Activated naive CD4-positive, alpha-beta T cell treated with Interleukin-2 at 50 U/mL for 16 hours (primary cell): ENCODE measurements around the gene KCNJ16.
"Not testable (repeated sequence)": the region's sequence is repeated elsewhere in the genome, so short reads cannot be mapped to it uniquely, and the experiment has no call there.

Experiments used
- DNase-seq: peaks from one replicate; pipeline ENCODE4 v3.0.0-alpha.2; 2020

The KCNJ16 gene

GRCh38 chr17:70074956-70075355, at the start of gene KCNJ16:
TSS of gene KCNJ16 (plus strand) at chr17:70075225. CDS start at chr17:70132088, 56,863 bp downstream.
- DNase-seq = no peak

GRCh38 chr17:70028397-70028796, 46.6 kb upstream of the KCNJ16 start:
- DNase-seq = no peak

- no peak for DNase-seq
These were observed 45.9 kb upstream of the KCNJ16 start for GRCh38 chr17:70028978-70029767.

DNA sequence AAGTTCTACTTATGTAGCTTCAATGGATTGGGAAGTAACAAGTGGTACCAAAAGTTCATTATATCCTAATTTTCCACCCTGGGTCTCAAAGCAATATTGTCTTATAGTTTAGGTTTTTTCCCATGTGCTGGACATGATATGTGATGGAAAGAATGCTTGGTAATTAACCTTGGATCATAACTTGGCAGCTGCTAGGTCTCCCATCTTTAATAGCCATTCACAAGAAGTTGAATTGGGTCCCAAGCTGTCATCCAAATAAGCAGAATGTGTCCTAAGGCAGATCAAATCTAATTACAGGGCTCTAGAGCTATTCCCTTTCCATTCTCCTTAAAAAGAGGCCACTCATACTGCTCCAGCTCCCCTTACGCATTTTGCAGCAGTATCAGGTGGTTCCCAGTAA, 44.7 kb upstream of the KCNJ16 start:
- no peak for DNase-seq

DNA sequence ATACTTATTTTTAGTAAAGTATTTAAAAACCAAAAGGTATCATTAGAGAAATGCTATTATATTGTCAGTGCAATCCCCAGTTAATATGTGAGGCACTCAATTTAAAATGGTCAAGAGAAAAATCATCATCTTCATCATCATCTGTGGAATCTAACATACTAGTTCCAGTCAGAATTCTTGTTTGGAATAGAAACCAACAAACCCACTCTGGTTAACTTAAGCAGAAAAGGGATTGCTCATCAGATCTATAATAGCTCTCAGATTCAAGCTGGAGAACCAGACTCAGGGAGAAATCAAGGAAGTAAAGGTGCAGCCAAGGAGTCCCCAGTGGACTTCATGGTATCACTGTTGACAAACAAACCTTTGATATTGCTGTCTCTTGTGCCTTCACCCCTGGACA, 43.7 kb upstream of the KCNJ16 start:
- no peak for DNase-seq

DNA sequence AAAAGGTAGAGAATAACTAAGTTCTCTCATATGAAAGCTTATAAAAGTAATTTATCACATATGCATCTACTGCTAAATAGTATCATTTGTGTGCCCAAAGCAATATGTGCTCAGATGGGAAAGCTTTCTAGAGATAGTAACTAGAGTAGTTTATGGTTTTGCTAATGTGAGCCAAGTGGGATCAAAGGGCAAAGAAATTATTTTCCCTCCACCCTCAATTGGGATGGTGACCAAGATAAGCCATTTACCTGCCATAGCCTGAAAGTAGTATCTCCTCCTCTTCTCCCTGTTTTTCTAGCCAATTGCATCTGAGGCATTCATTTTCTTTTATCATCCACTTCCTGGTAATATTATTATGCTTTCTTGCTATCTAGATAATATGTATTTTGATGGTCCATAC, 41.9 kb upstream of the KCNJ16 start:
- DNase-seq = no peak

DNA sequence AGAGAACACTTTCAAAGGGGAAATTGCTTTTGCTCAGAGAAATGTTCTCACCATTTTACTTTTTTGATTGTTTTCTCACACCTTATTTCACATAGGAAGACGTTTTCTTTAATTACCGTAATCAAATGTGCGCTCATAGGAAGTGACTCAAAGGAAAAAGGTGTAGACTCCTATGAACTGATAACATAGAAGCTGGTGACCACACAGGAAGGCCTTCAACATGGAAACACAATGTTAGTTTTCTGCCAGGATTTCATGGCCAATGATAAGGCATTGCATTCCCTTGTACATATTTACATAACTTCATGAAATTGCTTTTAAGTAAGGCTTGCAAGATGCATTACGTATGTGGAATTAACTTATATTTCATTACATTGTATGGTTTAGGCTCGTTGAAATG, 40.9 kb upstream of the KCNJ16 start:
- no peak for DNase-seq

- DNase-seq = no peak
These were observed 37.5 kb upstream of the KCNJ16 start for GRCh38 chr17:70037498-70037897.

DNA sequence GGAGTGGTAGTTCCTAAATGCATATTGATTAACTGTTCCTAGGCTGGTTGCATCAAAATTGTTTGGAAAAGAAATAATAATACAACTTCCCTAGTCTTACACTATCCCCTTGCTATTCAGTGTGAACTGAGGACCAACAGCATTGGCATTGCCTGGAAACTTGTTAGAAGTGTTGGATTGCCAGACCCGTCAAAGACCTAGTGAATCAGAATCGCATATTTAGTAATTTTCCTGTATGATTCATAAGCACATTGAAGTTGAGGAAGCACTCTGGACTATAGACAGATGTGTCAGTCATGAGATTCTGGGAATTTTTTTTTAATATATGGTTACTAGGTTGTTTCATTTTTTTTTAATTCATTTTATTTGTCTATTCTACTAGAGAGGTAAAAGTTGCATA, 34.7 kb upstream of the KCNJ16 start:
- no peak for DNase-seq

GRCh38 chr17:70041061-70041460, 34.0 kb upstream of the KCNJ16 start:
- DNase-seq = no peak

GRCh38 chr17:70041540-70041939, 33.5 kb upstream of the KCNJ16 start:
- no peak for DNase-seq

DNA sequence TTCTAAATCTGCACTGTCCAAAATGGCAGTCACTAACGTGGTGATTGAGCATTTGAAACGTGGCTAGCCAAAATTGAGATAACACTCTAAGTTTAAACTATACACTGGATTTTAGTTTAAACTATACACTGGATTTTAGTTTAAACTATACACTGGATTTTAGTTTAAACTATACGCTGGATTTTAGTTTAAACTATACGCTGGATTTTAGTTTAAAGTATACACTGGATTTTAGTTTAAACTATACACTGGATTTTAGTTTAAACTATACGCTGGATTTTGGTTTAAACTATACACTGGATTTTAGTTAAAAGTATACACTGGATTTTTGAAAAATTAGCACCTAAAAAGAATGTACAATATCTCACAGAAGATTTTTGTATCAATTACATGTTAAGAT, 29.2 kb upstream of the KCNJ16 start:
- DNase-seq = not testable (repeated sequence)

DNA sequence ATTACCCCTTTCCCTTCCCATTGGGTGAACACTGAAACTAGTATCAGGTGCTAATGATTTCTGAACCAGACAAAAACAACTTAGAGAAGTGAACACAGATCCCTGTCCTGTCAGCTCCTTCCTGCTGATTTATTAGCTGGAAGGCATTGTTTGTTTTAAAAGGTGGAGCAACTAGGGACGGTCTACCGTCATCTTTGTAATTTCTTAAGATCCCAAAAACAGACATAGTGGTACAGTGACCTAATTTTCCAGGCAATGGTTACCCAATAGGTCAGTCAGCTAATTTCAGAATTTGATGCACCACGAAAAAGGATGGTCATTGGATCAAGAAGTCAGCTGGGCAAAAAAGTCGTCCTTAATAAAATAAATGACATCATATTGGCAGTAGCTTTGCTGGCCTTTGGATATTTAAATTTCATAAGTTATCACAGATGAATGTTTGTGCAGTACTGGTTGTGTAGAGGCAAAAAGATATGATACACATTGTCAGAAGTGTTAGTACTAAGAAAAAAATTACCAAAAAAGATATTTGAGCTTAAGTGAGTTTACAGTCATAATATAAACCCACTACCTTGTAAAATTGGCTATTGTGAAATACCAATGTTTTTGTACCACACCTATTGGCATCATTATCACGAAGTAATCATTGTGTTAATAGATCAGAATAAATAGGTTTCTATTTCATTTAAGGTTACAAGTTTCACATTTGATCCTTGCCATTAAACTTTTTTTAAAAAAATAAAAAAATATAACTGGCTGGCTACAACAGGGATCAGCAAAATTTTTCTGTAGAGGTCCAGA, 27.2 kb upstream of the KCNJ16 start:
- DNase-seq = no peak

GRCh38 chr17:70049801-70050591, 25.0 kb upstream of the KCNJ16 start:
- no peak for DNase-seq

- DNase-seq = no peak
These were observed 24.1 kb upstream of the KCNJ16 start for GRCh38 chr17:70050931-70051330.

- no peak for DNase-seq
These were observed 21.5 kb upstream of the KCNJ16 start for GRCh38 chr17:70053241-70054234.

GRCh38 chr17:70055000-70055399, 20.0 kb upstream of the KCNJ16 start:
- DNase-seq = no peak

GRCh38 chr17:70059071-70059470, 16.0 kb upstream of the KCNJ16 start:
- no peak for DNase-seq

- DNase-seq = no peak
These were observed 15.4 kb upstream of the KCNJ16 start for GRCh38 chr17:70059649-70060048.

- DNase-seq = no peak
These were observed 14.6 kb upstream of the KCNJ16 start for GRCh38 chr17:70060415-70060814.

- no peak for DNase-seq
These were observed 7.9 kb upstream of the KCNJ16 start for GRCh38 chr17:70067134-70067533.
